Measurements from ENCODE around the gene ISM1.

ISM1 gene

GRCh38 chr20:13260650-13261279 lies 39.7 kb downstream of the ISM1 start:
- FAIRE-seq, result no peak

GRCh38 chr20:13261460-13262301 lies 40.6 kb downstream of the ISM1 start:
- no peak for FAIRE-seq

DNA sequence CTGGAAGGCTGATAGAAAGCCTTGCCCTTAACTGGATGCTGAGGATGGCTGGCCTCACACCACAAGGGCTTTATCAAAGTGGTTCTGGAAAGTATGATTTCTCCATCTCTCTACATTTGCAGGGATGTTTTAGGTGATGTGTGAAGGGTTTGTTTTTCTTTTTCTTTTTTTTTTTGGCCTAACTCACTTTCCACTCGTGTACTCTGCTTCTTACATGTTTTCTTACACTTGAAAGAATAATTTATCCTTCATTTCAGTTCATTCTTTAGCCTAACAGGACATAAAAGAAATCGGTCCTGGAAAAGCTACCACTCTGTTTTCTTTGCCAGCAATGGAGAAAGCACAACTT lies 41.2 kb downstream of the ISM1 start:
- FAIRE-seq, result no peak

- FAIRE-seq, result no peak
Measured at GRCh38 chr20:13262671-13263360, 41.7 kb downstream of the ISM1 start.

- FAIRE-seq, result no peak
Measured at GRCh38 chr20:13263451-13263850, 42.4 kb downstream of the ISM1 start.

DNA sequence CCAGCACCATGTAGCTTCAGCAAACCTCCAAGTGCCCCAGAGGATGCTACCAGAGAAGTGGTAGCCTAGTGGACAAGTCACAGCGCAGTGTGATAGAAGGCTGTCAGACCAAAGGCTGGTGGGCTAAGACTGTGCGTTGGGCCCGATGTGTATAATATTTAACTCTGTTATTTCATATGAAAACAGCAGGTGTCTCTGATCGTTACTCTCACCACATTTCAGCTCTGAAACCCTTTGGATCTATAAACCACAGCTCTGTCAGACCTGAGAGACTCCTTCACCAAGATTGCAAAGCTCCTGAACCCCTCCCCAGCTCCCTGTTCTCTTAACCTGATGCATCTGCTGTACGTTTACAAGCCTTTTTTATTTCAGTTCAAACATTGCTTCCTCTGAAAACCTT lies 43.8 kb downstream of the ISM1 start:
- FAIRE-seq, result no peak

DNA sequence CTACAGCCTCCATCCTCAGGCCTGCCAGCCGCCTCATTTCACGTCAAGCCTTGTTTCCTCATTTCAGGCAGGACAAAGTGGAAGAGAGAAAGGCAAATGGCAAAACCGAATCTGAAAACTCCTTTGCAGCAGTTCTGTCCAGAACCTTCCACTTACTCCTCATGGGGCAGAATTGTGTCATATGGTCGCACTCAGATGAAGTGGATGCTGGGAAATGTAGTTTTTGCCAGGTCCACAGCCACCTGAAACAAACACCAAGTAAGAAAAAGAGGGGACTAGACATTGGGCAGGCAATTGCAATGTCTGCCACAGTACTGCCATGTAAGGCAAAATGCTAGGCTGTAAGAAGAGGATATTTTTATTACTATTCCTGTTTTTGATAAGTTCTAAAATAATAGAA lies 44.9 kb downstream of the ISM1 start:
- FAIRE-seq, result no peak

DNA sequence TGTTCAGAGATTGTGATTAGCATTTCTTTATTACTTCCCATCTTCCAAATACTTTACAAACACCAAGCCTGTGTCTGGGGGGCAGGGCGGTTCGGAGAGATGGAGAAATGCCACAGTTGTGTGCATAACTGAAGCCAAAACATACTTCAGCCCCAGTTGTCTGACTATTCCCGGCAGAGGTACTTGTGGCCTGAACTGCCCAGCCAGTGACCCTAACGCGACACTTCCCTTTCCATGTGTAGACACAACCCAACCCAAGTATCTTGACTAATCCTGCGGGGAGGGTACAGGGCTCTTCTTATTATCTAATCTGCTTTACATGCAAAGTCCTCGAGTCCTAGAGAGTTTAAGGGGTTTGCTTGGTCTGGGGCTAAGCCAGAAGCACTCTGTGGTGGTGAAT lies 46.2 kb downstream of the ISM1 start:
- no peak for FAIRE-seq

DNA sequence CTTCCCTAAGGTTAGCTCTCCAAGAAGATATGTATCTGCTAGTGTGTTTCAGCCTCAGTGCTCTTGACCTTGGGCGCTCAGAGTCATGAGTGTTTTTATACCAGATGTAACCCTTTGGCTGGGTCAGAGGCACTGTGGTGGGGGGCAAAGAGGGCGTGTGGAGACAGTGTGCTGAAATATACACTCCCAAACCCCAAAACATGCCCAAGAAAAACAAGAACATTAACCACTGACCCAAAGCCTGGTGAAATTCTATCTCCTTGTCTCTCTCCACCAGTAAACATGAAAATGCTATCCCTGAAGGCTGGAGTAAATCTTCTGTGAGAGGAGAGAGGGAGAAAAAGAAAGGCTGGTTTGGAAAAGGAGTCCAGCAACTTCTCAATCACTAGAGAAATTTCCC lies 47.9 kb downstream of the ISM1 start:
- FAIRE-seq, result no peak

GRCh38 chr20:13270211-13270610 lies 49.1 kb downstream of the ISM1 start:
- no peak for FAIRE-seq

DNA sequence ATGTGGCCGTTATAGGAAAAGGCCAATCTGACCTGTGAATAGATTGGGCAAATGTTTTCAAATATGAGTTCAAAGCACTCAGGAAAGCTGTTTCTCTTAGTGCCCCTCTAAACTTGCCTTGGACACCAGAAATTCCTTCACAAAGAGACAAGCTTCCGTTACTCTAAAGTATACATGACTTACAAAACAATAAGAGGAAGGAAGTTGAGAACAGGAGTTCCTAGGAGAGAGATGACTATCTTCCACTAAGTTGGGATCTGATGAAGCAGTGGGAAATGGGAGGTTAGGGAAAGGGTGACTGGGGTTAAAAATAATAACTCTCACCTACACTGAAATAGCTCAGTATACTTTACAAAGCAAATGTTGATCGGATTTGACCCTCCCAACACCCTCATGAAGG lies 50.0 kb downstream of the ISM1 start:
- no peak for FAIRE-seq

GRCh38 chr20:13271977-13272975 lies 51.2 kb downstream of the ISM1 start:
- FAIRE-seq, result no peak

GRCh38 chr20:13274275-13274861 lies 53.3 kb downstream of the ISM1 start:
- no peak for FAIRE-seq

DNA sequence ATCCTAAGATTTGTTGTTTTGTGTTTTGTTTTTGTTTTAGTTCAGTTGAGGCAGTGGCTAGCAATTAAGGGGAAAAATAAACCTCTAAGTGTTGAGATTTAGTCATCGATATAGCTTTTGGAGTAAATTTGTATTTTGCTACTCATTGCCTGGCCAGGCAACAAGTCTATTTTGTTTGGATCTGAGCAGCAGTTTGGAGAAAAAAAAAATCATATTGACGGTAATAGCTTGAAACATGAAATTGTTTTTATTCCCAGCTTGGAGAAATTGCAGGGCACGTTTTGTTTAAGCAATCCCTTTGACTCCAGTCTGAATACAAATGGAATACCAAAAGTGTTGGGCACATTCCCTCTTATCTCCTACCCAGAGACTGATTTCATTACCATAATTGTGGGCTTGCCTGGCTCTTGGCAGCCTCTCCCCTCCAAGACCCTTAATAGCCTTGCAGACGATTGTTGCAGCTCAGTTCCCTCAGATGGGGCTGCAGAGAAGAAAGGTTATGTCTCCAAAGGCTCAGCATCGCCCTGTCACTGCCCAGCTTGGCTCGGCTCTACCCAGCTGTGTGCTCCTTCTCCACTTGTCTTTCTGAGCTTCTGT lies 56.0 kb downstream of the ISM1 start:
- FAIRE-seq, result no peak

GRCh38 chr20:13277663-13278295 lies 56.7 kb downstream of the ISM1 start:
- no peak for FAIRE-seq

GRCh38 chr20:13278812-13279570 lies 57.9 kb downstream of the ISM1 start:
- no peak for FAIRE-seq

- FAIRE-seq, result no peak
Measured at GRCh38 chr20:13280609-13281324, 59.7 kb downstream of the ISM1 start.

DNA sequence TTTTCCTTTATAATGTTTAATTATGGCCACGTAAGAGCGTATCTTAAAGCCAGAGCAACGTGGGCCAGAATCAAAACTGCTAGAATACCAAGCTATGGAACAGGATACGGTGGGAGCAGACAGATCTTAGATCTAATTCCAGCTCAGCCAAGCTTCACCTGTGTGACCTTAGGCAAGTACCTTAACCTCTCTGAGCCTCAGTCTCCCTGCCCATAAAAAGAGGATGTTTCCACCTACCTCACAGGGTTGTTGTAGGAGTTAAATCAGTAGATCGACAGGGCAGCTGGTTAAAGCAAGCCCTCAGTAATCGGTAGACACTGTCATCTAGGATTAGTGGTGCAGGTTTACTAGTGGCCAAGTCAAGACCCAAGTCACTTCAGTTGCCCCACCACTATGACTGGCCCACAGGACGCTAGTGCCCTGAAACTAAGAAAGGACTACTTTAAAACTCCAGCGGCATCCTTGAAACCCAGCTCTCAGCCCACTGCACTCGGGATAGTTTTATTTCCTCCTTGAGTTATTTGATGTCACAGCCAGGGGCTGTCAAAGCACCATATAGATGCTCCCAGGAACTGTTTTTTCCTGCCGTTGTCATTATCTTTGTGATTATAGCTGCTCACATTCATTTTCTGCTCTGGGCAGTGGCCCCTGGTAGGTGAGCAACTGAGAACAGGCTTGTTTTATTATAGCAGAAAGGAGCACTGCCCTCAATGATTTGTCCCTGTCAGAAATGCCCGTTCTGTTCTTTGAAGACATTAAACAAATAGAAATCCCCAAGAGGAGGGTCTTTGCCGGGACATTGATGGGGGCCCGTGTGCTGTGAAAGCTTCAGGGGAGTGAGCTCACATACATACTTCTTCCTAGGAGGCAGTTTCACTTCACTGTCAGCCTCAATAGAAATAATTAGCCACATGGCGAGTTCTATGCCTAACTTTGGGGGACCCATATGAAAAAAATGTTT lies 63.1 kb downstream of the ISM1 start:
- no peak for FAIRE-seq

GRCh38 chr20:13284830-13285229 lies 63.8 kb downstream of the ISM1 start:
- FAIRE-seq, result no peak
